Measurements from ENCODE around the gene SOCS1. TPM values are rescaled to one million over a fixed set of nuclear protein-coding genes. Genes with fewer than 3 reads are reported as not detected.

SOCS1 gene
- polyA plus RNA-seq, 1 donor from 2014 or later = not detected

DNA sequence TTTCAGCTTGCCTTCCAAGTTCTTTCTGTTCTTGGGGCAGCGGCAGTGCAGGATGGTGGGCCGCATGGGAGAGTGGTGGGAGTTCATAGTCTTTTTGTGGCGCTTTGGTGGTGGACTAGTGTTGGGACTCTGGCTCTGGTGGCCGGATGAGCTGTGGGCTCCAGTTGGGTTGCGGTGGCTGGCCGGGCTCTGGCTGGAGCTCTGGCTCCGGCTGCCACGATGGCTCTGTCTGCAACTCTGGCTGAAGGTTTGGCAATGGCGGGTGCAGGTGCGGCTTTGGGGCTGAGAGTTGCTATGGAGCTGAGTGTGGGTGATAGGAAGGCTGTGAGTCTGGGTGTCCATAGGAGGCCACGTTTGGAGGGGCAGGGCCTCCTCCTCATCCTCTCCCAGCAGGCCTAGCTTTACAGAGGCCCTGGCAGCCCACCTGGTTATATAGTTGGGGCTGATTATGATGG lies 12.9 kb upstream of the SOCS1 start, which contains the start of gene TNP2:
Gene TNP2 (minus strand): TSS at position 405 of the 455 bp plus-strand sequence. CDS start 63 bp downstream, at position 342.
- Histone ChIP-seq H3K27me3 (ENCODE audit: insufficient read depth, low read depth, low read length) (no peaks in the 10 kb centered on the region), H3K9me3 (ENCODE audit: low read length) (no peaks in the 10 kb centered on the region), H3F3A (ENCODE audit: insufficient read depth, low read length, poor library complexity, severe bottlenecking) (no peaks in the 10 kb centered on the region), H3K36me3 (ENCODE audit: insufficient read depth, low read length) (no peaks in the 10 kb centered on the region), H3K9me2 (ENCODE audit: insufficient read depth, low read length) (no peaks in the 10 kb centered on the region), H3K4me2 (ENCODE audit: low read length) (no peak within 1 kb of the TSS), H3K27ac (ENCODE audit: low read length) (no peak within 1 kb of the TSS), H3K9ac (ENCODE audit: low read length) (no peak within 1 kb of the TSS), H2AFZ (ENCODE audit: low read depth, low read length) (no peak within 1 kb of the TSS), H3K79me2 (replicated peaks; ENCODE audit: insufficient read depth, low read length) (no peaks in the 10 kb centered on the region), H3K4me3 (ENCODE audit: low read length) (no peak within 1 kb of the TSS), H4K20me1 (ENCODE audit: insufficient read depth) (no peaks in the 10 kb centered on the region)
- no peak for TF ChIP-seq EZH2 (IDR thresholded peaks at IDR 0.05; ENCODE audit: borderline replicate concordance, insufficient read depth, low read length, poor library complexity, severe bottlenecking)
- TF ChIP-seq RAD21 (conservative IDR thresholded peaks at IDR 0.05) = no peak
- no peak for TF ChIP-seq TAF1 (IDR thresholded peaks at IDR 0.05; ENCODE audit: low read depth)
- TF ChIP-seq POLR2AphosphoS5 (IDR thresholded peaks at IDR 0.05) = no peak
- no peak for TF ChIP-seq CTCF (IDR thresholded peaks at IDR 0.05; ENCODE audit: poor library complexity, severe bottlenecking)
- TF ChIP-seq, protein P1, sequence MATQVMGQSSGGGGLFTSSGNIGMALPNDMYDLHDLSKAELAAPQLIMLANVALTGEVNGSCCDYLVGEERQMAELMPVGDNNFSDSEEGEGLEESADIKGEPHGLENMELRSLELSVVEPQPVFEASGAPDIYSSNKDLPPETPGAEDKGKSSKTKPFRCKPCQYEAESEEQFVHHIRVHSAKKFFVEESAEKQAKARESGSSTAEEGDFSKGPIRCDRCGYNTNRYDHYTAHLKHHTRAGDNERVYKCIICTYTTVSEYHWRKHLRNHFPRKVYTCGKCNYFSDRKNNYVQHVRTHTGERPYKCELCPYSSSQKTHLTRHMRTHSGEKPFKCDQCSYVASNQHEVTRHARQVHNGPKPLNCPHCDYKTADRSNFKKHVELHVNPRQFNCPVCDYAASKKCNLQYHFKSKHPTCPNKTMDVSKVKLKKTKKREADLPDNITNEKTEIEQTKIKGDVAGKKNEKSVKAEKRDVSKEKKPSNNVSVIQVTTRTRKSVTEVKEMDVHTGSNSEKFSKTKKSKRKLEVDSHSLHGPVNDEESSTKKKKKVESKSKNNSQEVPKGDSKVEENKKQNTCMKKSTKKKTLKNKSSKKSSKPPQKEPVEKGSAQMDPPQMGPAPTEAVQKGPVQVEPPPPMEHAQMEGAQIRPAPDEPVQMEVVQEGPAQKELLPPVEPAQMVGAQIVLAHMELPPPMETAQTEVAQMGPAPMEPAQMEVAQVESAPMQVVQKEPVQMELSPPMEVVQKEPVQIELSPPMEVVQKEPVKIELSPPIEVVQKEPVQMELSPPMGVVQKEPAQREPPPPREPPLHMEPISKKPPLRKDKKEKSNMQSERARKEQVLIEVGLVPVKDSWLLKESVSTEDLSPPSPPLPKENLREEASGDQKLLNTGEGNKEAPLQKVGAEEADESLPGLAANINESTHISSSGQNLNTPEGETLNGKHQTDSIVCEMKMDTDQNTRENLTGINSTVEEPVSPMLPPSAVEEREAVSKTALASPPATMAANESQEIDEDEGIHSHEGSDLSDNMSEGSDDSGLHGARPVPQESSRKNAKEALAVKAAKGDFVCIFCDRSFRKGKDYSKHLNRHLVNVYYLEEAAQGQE (IDR thresholded peaks at IDR 0.05; ENCODE audit: borderline replicate concordance) = no peak
- no peak for TF ChIP-seq MXI1 (conservative IDR thresholded peaks at IDR 0.05; ENCODE audit: poor library complexity, severe bottlenecking)
- no peak for TF ChIP-seq SMC3 (conservative IDR thresholded peaks at IDR 0.05; ENCODE audit: poor library complexity)
- no peak for TF ChIP-seq EP300 (conservative IDR thresholded peaks at IDR 0.05; ENCODE audit: poor library complexity, severe bottlenecking)

DNA sequence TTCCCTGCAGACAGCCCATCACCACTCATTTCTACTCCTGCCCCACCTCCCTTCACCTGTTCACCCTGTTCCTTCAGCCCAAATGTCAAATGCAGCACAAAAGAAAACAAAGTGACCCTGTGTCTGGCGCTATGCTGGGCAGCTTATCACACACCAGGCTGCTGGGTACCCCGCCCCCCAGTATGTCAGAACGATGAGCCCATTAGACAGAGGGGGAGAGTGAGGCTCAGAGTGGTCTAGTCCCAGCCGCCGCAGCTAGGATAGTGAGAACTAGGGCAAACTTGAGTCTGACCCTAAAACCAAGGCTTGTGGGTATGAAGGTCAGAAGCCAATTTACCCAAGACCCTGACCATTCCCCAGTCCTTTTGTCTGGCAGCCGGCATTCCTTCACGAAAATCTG lies 9.1 kb upstream of the SOCS1 start:
- no peak overlapping the region for H3K4me2 ChIP-seq (ENCODE audit: low read length)
- H3K4me3 ChIP-seq (ENCODE audit: low read length) = no peak overlapping the region
- no peak for TF ChIP-seq EZH2 (IDR thresholded peaks at IDR 0.05; ENCODE audit: borderline replicate concordance, insufficient read depth, low read length, poor library complexity, severe bottlenecking)
- TF ChIP-seq EP300 (conservative IDR thresholded peaks at IDR 0.05; ENCODE audit: poor library complexity, severe bottlenecking) = no peak
- TF ChIP-seq POLR2AphosphoS5 (IDR thresholded peaks at IDR 0.05) = no peak
- no peak for TF ChIP-seq MXI1 (conservative IDR thresholded peaks at IDR 0.05; ENCODE audit: poor library complexity, severe bottlenecking)
- TF ChIP-seq CTCF (IDR thresholded peaks at IDR 0.05; ENCODE audit: poor library complexity, severe bottlenecking) = no peak
- TF ChIP-seq RAD21 (conservative IDR thresholded peaks at IDR 0.05) = no peak
- TF ChIP-seq, protein P1 (IDR thresholded peaks at IDR 0.05; ENCODE audit: borderline replicate concordance) = no peak
- TF ChIP-seq SMC3 (conservative IDR thresholded peaks at IDR 0.05; ENCODE audit: poor library complexity) = no peak
- no peak for TF ChIP-seq TAF1 (IDR thresholded peaks at IDR 0.05; ENCODE audit: low read depth)
- H3K36me3 ChIP-seq (ENCODE audit: insufficient read depth, low read length) = no peaks in the 10 kb centered on the region
- H3K9me3 ChIP-seq (ENCODE audit: low read length) = no peaks in the 10 kb centered on the region
- no peaks in the 10 kb centered on the region for H3K79me2 ChIP-seq (replicated peaks; ENCODE audit: insufficient read depth, low read length)
- H3K9me2 ChIP-seq (ENCODE audit: insufficient read depth, low read length) = no peaks in the 10 kb centered on the region
- no peaks in the 10 kb centered on the region for H4K20me1 ChIP-seq (ENCODE audit: insufficient read depth)
- no peaks in the 10 kb centered on the region for H3F3A ChIP-seq (ENCODE audit: insufficient read depth, low read length, poor library complexity, severe bottlenecking)
- no peak overlapping the region for H3K9ac ChIP-seq (ENCODE audit: low read length)
- no peak overlapping the region for H3K27ac ChIP-seq (ENCODE audit: low read length)
- H3K27me3 ChIP-seq (ENCODE audit: insufficient read depth, low read depth, low read length) = no peaks in the 10 kb centered on the region
- no peak overlapping the region for H2AFZ ChIP-seq (ENCODE audit: low read depth, low read length)
